LNCaP clone FGC (cell line): ENCODE measurements around the gene LTC4S.

Experiments
- DNase-seq: peaks from one replicate; pipeline ENCODE4 v3.0.0-alpha.2; 2011; ENCODE audit warnings: low read depth
- H3K4me3 ChIP-seq: 2 replicates; pipeline ENCODE4 v1.5.1; 2011; ENCODE audit warnings: mild to moderate bottlenecking, low read depth, low read length, control low read depth
- TF ChIP-seq, protein P1 (sequence below): IDR thresholded peaks from 2 replicates; pipeline ENCODE4 v1.5.1; 2012; ENCODE audit warnings: mild to moderate bottlenecking; ENCODE audit not compliant: control insufficient read depth, insufficient read depth; ENCODE audit errors: extremely low read depth

The LTC4S gene

DNA sequence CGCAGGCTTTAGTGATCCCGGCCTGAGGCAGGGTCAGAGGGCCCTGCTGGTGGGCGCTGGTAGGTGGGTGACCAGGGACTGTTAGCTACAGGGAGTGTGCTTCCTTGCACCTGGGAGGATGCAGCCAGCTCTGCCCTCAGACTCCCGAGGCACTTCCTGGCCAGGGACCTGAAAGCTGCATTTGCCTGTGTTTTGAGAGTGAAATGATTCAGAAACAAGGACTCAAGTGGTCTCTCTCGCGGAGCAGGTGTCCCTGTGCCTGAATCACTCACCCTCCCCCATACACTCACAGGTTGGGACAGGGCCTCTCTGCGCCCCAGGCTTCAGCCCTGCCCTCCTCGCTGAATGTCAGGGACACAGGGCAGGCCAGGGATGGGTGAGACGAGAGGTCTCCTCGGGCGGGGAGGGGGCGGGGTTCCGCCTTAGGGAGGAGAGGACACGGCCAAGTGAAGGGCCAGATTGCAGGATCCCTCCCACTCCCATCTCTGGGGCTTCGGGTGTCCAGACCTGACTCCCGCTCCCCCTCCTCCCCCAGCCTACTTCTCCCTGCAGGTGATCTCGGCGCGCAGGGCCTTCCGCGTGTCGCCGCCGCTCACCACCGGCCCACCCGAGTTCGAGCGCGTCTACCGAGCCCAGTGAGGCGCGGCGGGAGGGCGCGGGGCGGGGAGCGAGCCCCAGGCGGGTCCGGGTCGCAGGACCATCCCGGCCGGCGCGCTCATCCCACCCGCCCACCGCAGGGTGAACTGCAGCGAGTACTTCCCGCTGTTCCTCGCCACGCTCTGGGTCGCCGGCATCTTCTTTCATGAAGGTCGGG, 1.5 kb downstream of the LTC4S start:
- peak overlapping the region; percentile 69 for H3K4me3 ChIP-seq
- DNase-seq: no peak
- TF ChIP-seq, protein P1, sequence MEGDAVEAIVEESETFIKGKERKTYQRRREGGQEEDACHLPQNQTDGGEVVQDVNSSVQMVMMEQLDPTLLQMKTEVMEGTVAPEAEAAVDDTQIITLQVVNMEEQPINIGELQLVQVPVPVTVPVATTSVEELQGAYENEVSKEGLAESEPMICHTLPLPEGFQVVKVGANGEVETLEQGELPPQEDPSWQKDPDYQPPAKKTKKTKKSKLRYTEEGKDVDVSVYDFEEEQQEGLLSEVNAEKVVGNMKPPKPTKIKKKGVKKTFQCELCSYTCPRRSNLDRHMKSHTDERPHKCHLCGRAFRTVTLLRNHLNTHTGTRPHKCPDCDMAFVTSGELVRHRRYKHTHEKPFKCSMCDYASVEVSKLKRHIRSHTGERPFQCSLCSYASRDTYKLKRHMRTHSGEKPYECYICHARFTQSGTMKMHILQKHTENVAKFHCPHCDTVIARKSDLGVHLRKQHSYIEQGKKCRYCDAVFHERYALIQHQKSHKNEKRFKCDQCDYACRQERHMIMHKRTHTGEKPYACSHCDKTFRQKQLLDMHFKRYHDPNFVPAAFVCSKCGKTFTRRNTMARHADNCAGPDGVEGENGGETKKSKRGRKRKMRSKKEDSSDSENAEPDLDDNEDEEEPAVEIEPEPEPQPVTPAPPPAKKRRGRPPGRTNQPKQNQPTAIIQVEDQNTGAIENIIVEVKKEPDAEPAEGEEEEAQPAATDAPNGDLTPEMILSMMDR: no peak

DNA sequence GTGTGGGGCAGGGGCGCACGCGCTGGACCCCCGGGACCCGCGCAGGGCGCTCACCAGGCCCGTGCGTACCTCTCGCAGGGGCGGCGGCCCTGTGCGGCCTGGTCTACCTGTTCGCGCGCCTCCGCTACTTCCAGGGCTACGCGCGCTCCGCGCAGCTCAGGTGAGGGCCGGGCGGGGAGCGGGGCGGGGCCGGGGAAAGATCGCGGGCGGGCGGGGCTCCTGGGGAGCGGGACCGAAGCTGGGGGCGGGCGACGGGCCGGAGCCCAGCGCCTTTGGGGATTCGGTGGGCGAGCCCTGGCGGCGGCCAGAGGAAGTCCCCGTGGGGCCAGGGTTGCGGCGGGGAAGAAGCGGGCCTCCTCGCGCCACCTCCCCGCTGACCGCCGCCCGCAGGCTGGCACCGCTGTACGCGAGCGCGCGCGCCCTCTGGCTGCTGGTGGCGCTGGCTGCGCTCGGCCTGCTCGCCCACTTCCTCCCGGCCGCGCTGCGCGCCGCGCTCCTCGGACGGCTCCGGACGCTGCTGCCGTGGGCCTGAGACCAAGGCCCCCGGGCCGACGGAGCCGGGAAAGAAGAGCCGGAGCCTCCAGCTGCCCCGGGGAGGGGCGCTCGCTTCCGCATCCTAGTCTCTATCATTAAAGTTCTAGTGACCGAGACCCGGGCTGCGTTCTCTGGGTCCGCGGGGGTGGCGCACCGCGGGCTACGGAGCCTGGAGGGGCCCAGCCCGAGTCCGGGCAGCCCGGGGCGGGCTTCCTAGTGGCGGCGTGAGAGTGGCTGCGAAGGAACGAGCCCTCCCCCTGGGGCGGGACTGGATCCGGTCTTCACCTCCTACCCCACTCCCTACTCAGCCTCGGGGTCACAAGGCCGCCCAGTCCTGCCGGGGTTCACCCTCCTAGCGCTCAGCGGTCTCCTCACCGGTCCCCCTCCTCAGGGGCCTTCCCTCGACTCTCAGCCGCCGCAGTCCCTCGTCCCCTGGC, 2.4 kb downstream of the LTC4S start:
- TF ChIP-seq, protein P1: peak; percentile 97
- DNase-seq: no peak

DNA sequence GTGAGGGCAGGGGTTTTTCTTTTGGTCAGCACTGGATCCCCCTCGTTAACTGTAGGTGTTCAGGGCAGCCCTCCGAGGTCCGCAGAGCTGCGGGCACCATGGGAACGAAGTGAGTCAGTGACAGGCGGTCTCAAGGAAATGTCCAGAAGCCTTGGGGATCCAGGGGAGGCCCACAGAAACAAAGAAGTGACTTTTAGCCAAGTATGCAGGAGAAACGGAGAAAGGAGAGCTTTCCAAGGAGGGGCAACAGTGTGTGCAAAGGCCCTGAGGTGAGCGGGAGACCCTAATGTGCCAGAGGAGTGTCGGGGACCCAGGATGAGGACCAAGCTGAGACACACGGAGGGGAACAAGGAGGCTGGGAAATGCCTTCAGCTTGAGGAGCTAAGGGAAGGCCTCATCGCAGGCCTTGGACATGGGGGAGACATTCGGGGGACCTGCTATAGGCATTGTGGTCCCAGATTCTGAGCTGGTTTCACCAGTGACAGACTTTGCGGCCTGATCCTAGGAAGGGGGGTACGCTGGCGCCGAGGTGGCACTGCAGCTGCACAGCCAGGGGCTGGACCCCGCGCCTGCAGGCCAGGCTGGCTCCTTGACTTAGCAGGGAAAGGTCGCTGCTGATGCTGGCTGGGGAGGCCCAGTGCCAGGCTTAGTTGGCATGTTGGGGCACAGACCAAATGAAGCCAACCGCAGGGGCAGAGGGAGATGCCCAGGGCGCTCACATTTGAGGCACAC, 3.3 kb downstream of the LTC4S start:
- no peak for DNase-seq
- TF ChIP-seq, protein P1: no peak
- peak overlapping the region; percentile 69 for H3K4me3 ChIP-seq

More for the DNA sequence above, 2.4 kb downstream of the LTC4S start:
- peak overlapping the region; percentile 69 for H3K4me3 ChIP-seq

DNA sequence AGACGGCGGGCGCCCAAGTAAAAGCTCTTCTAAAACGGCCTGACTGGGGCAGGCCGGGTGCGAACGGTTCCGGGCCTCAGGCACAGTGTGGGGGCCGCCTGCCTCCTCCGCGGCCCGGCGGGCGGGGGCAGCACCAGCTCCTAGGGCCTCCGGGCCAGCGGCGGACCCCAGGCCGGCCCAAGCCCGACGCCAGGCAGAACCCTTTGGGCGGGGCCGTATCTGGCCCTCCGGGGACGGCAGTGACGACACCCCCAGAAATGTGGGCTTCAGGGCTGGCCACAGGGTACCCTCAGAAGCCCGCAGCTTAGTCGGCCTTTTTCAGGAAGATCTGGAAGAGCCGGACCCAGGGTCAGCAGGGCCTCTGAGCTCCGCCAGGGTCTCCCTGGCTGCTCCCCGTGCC, 4.0 kb downstream of the LTC4S start:
- no peak for DNase-seq
- no peak overlapping the region for H3K4me3 ChIP-seq
- TF ChIP-seq, protein P1: no peak

DNA sequence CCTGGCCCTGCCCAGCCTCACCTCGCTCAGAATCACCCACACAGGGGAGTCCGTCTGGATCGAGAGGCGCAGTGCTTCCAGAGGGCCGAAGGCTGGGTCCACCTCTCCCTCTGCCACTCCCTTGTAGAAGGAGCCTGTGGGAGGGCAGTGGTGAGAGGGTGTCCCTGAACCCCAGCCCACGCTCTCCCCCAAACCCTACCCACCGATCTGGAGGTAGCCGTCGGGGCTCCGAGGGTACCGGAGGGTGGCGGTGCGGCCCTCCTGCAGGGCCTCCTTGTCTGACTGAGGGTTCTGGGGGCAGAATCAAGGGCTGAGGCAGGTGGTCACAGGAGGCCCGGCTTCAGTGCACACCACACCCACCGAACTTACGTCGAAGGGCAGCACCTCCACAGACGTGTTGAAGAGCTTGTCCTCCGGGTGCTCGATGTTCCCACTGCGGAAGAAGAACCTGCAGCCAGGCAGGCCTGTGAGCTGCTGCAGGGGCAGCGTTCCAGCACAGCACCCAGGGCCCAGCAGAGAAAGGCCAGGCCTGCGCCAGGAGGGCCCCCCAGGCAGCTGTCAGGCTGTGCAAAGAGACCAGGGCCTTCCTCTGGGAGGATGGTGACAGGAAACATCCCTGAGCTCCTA, 4.5 kb downstream of the LTC4S start:
- TF ChIP-seq, protein P1: no peak
- H3K4me3 ChIP-seq: no peak overlapping the region
- no peak for DNase-seq

DNA sequence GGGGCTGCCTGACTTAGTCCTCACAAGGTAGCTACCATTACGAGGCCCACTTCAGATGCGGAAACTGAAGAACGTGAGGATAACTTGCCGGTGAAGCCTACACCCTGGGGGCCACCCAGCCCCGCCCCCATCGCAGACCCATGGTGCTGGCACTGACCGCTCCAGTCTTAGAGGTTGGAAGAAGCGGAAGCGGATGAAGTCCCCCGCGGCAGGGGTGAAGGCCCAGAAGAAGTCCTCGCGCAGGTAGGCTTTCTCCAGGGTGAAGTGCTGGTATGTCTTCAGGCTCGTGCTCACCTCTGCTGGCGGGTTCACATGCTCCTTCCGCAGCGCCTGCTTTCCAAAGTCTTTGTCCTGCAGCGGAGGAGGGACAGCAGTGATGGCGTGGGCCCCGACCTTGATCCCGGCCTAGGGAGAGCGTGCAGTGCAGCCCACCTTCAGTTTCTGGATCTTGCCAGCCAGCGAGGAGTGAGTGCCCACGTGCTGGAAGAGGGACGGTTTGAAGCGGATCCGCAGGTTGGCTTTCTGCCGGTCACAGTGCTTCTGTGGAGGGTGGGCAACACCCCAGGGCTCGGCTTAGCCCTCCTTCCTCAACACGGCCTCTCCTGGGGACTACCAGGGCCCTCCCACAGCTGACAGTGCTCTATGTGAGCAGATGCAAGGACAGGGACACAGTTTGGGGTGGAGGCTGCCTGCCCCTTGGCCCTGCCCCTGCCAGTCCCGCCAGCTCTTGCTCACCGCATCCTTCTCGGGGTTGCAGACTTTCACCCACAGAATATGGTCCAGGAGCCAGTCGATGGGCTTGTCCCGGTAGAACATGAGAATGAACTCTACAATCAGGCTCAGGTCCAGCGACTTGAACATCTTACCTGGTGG, 5.2 kb downstream of the LTC4S start:
- TF ChIP-seq, protein P1: no peak
- H3K4me3 ChIP-seq: no peak overlapping the region
- no peak for DNase-seq
